Stimulated activated naive CD8-positive, alpha-beta T cell treated with anti-CD3 and anti-CD28 coated beads, Interleukin-15, Interleukin-2, amounts not matched to agents 100 ng/mL and 50 ng/mL, for 24 hours (primary cell): ENCODE measurements around the gene OR56A3.
"Not testable (repeated sequence)": the region's sequence is repeated elsewhere in the genome, so short reads cannot be mapped to it uniquely, and the experiment has no call there.

Experiments
- H3K27ac Mint-ChIP-seq: one replicate; pipeline ENCODE4 v1.8.0; 2021; ENCODE audit warnings: mild to moderate bottlenecking, mixed read lengths
- H3K27me3 Mint-ChIP-seq: one replicate; pipeline ENCODE4 v1.8.0; 2021; ENCODE audit warnings: mixed read lengths
- H3K36me3 Mint-ChIP-seq: one replicate; pipeline ENCODE4 v1.8.0; 2021; ENCODE audit warnings: low read depth, mixed read lengths
- H3K4me1 Mint-ChIP-seq: one replicate; pipeline ENCODE4 v1.8.0; 2021; ENCODE audit warnings: low read depth, mixed read lengths
- H3K4me3 Mint-ChIP-seq: one replicate; pipeline ENCODE4 v1.8.0; 2021; ENCODE audit warnings: mild to moderate bottlenecking, mixed read lengths
- H3K9me3 Mint-ChIP-seq: one replicate; pipeline ENCODE4 v1.8.0; 2021; ENCODE audit warnings: mixed read lengths

The OR56A3 gene

GRCh38 chr11:5937868-5938602 lies 4.0 kb upstream of the OR56A3 start:
- Mint-ChIP-seq H3K9me3 (peaks cover 3% of the 10 kb centered on the region), H3K36me3 (no peaks in the 10 kb centered on the region), H3K4me1 (no peaks in the 10 kb centered on the region), H3K27me3 (no peaks in the 10 kb centered on the region), H3K4me3 (no peak overlapping the region), H3K27ac (no peak overlapping the region)

DNA sequence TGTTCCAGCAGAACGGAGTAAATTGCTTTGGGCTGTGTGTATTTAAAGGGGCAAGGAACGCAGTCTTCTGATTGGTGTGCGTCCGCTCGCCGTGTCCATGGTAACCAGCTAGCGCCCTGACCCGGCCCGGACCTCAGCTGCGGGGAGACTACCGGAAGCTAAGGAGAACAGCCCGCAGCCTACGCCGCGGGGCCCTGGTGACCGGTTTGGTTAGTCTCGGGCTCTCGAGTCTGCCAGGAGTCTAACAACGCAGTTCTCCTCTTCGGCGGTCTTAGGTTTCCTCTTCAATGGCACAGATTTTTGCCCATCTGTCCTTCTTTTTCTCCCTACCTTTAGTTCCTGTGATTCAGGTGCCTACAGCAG lies 3.5 kb upstream of the OR56A3 start:
- Mint-ChIP-seq H3K4me3 (no peak overlapping the region), H3K36me3 (no peaks in the 10 kb centered on the region), H3K27me3 (no peaks in the 10 kb centered on the region), H3K9me3 (peaks cover 3% of the 10 kb centered on the region), H3K4me1 (no peaks in the 10 kb centered on the region), H3K27ac (no peak overlapping the region)

DNA sequence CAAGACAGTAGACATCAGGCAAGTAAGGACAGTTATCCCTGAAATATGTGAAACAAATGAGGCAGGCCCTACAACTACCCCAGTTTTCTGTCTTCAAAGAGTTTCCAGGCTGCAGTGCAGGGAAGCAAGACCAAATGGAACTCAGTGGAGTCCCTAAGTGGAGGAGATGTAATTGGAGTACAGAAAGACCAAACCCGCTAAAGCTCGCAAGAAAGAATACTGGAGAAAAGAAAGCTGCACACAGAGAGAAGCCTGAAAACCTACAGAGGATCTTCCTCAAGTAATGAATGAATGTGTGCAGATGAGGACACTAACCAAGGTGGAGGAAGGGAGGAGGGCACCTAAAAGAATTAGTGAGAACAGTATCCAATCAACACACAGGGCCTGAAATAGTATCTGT lies 1.3 kb upstream of the OR56A3 start:
- Mint-ChIP-seq H3K4me3 (no peak overlapping the region), H3K36me3 (no peaks in the 10 kb centered on the region), H3K9me3 (peaks cover 3% of the 10 kb centered on the region), H3K4me1 (no peaks in the 10 kb centered on the region), H3K27me3 (peaks cover 6% of the 10 kb centered on the region), H3K27ac (no peak overlapping the region)

DNA sequence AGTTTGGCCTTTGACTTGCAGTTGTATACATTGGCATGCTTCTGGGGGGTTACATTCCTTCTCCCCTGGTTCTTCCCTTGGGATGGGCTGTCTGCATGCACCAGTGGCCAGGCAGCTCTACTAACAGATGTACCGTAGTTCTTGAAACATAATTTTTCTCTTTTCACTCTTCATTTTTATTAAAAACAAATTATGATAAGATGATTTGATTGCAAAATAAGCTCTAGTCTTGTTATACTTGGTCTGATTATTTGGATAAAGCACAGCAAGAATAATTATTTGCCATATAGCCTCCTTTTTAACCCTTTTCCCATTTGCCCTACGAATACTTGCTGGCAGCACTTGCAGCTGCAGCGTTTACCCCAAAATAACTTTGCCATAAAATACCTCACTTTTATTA lies 13.5 kb downstream of the OR56A3 start:
- Mint-ChIP-seq H3K27me3 (peaks cover 3% of the 10 kb centered on the region), H3K4me1 (no peaks in the 10 kb centered on the region), H3K4me3 (no peak overlapping the region), H3K9me3 (peaks cover 6% of the 10 kb centered on the region), H3K36me3 (no peaks in the 10 kb centered on the region), H3K27ac (no peak overlapping the region)

DNA sequence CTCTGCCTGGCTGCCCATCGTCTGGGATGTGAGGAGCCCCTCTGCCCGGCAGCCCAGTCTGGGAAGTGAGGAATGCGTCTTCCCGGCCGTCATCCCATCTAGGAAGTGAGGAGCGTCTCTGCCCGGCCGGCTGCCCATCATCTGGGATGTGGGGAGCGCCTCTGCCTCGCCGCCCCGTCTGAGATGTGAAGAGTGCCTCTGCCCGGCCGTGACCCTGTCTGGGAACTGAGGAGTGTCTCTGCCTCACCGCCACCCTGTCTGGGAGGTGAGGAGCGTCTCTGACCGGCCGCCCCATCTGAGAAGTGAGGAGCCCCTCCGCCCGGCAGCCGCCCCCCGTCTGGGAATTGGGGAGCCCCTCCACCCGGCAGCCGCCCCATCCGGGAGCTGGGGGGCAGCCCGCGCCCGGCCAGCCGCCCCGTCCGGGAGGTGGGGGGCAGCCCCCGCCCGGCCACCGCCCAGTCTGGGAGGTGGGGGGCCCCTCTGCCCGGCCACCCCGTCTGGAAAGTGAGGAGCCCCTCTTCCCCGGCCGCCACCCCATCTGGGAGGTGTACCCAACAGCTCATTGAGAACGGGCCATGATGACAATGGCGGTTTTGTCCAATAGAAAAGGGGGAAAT lies 18.8 kb downstream of the OR56A3 start:
- not testable (repeated sequence) for H3K4me1 Mint-ChIP-seq, H3K27me3 Mint-ChIP-seq, H3K36me3 Mint-ChIP-seq, H3K27ac Mint-ChIP-seq, H3K4me3 Mint-ChIP-seq
- peaks cover 22% of the 10 kb centered on the region for H3K9me3 Mint-ChIP-seq

DNA sequence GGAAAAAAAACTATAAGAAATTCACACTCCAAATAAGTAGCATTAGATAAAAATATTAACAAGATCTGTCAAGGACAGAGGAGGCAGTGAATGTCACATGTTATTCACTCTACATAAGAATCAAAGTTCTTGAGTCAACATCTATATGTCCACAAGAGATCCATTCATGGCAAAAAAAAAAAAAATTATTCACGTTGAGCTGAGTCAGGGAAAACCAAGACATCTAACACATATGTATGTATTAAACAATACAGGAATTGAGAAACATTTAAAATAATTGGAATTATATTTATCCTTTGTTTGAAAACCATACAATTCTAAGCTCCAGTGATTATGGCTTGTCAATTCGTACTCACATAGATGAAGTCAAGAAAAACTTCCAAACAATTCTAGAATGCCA lies 24.9 kb downstream of the OR56A3 start:
- peaks cover 26% of the 10 kb centered on the region for H3K27me3 Mint-ChIP-seq
- H3K9me3 Mint-ChIP-seq, result peaks cover 15% of the 10 kb centered on the region
- H3K4me1 Mint-ChIP-seq, result no peaks in the 10 kb centered on the region
- no peak overlapping the region for H3K4me3 Mint-ChIP-seq
- H3K36me3 Mint-ChIP-seq, result no peaks in the 10 kb centered on the region
- H3K27ac Mint-ChIP-seq, result no peak overlapping the region

DNA sequence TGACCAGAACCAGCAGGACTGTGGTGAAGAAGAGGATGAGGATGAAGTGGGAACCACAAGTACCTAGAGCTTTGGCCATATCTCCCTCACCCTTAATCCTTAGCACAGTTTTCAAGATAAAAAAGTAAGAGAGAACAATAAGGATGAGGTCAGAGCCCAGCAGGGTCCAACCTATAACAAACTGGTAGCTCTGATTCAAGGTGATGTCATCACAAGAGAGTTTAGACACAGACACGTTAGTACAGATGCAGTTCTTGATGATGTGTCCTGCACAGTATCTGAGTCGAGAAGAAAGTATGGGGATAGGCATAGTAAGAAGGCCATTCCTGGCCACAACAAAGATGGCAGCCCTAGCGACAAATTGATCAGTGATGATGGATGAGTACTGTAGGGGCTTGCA lies 25.7 kb downstream of the OR56A3 start:
- H3K36me3 Mint-ChIP-seq, result no peaks in the 10 kb centered on the region
- peaks cover 26% of the 10 kb centered on the region for H3K27me3 Mint-ChIP-seq
- no peak overlapping the region for H3K4me3 Mint-ChIP-seq
- H3K9me3 Mint-ChIP-seq, result peaks cover 15% of the 10 kb centered on the region
- H3K4me1 Mint-ChIP-seq, result no peaks in the 10 kb centered on the region
- H3K27ac Mint-ChIP-seq, result no peak overlapping the region

DNA sequence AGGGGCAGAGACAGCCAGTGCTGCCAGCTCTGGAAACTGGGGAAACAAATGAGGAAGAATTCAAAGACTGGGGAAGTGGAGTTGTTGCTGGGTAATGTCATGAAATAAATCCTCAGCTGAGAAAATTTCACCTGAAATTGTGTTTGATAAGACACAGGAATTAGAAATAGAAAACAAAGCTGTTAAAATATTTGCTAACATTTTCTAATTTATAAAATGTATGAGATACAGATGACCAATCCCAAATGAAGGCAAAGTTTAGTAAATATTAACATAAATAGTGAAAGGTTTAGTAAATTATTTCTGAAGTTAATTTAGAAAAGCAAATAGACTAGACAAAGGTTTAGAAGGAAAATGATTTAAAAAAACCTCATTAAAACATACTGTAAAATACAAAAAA lies 26.3 kb downstream of the OR56A3 start, which contains the start of gene OR56A5:
TSS of gene OR56A5 (minus strand) at position 101 of the 400 bp plus-strand sequence. CDS start at position 101, 0 bp downstream.
- no peaks in the 10 kb centered on the region for H3K4me1 Mint-ChIP-seq
- peaks cover 10% of the 10 kb centered on the region for H3K9me3 Mint-ChIP-seq
- H3K27ac Mint-ChIP-seq, result no peak within 1 kb of the TSS
- H3K27me3 Mint-ChIP-seq, result peaks cover 26% of the 10 kb centered on the region
- no peak within 1 kb of the TSS for H3K4me3 Mint-ChIP-seq
- H3K36me3 Mint-ChIP-seq, result no peaks in the 10 kb centered on the region

DNA sequence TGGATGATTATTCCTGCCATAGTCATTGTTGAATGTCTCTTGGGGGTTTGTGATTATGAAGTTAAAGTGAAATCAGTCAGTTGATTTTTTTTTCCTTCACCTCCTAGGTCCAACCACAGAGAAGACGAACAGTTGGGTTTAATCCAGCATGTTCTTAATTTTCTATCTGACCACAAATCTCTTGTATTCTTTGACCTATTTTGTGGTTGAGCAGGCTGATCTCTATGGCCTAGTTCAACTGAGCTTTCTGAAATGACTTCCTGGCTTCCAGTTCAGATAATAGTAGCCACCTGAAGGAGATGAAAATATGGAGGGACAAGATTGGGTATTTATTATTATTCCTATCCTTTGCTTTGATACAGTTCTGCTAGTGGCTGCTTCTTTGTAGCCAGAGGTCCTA lies 31.5 kb downstream of the OR56A3 start:
- Mint-ChIP-seq H3K27me3 (peaks cover 9% of the 10 kb centered on the region), H3K27ac (no peak overlapping the region), H3K4me1 (no peaks in the 10 kb centered on the region), H3K4me3 (no peak overlapping the region), H3K9me3 (no peaks in the 10 kb centered on the region), H3K36me3 (no peaks in the 10 kb centered on the region)

DNA sequence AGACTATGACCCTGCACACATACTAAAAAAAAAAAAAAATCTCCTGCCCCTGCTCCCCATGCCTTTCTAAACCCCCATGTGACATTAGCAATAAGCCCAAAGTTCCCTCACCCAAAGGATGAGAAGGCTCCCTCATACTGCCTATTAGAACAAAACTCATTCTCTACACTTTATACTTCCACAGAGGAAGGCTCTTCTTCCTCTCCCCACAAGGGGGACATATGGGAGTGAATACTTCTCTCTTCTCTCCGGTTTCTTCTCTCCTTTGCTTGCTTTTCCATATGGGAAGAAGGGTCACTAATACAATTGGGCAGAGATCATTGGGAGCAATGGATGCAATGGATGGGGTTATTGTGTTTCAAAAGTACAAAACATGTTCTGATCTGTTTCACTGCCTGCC lies 41.4 kb downstream of the OR56A3 start:
- peaks cover 35% of the 10 kb centered on the region for H3K27me3 Mint-ChIP-seq
- no peaks in the 10 kb centered on the region for H3K4me1 Mint-ChIP-seq
- peaks cover 15% of the 10 kb centered on the region for H3K9me3 Mint-ChIP-seq
- no peaks in the 10 kb centered on the region for H3K36me3 Mint-ChIP-seq
- no peak overlapping the region for H3K27ac Mint-ChIP-seq
- no peak overlapping the region for H3K4me3 Mint-ChIP-seq

DNA sequence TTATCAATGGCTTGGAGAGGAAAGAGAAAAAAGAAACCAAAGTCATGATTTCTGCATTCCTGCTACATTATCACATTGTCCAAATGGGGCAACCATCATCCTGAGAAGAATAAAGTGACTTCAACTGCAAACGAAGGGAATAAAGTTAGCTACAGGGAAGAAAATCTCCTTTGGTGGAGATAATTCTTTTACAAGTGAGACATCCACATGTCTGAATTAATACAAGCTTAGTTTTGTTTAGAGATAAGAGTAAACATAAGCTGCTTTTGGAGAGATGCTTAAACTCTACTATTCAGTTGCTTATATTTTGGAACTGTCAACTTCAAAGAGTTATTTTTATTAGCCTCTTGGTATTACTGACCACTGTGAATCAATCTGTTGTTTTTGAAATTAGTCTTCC lies 44.8 kb downstream of the OR56A3 start, which contains the start of gene OR52L1:
TSS of gene OR52L1 (minus strand) at position 101 of the 400 bp plus-strand sequence. CDS start at position 46, 55 bp downstream.
- H3K27ac Mint-ChIP-seq, result no peak within 1 kb of the TSS
- no peaks in the 10 kb centered on the region for H3K9me3 Mint-ChIP-seq
- H3K4me1 Mint-ChIP-seq, result no peaks in the 10 kb centered on the region
- H3K36me3 Mint-ChIP-seq, result no peaks in the 10 kb centered on the region
- peaks cover 38% of the 10 kb centered on the region for H3K27me3 Mint-ChIP-seq
- H3K4me3 Mint-ChIP-seq, result no peak within 1 kb of the TSS

- H3K27ac Mint-ChIP-seq, result no peak overlapping the region
- H3K4me1 Mint-ChIP-seq, result no peaks in the 10 kb centered on the region
- no peaks in the 10 kb centered on the region for H3K9me3 Mint-ChIP-seq
- H3K27me3 Mint-ChIP-seq, result peaks cover 23% of the 10 kb centered on the region
- H3K36me3 Mint-ChIP-seq, result no peaks in the 10 kb centered on the region
- H3K4me3 Mint-ChIP-seq, result no peak overlapping the region
These were observed 47.2 kb downstream of the OR56A3 start for GRCh38 chr11:5989203-5989602.

- H3K36me3 Mint-ChIP-seq, result no peaks in the 10 kb centered on the region
- H3K27ac Mint-ChIP-seq, result no peak overlapping the region
- no peak overlapping the region for H3K4me3 Mint-ChIP-seq
- H3K27me3 Mint-ChIP-seq, result peaks cover 15% of the 10 kb centered on the region
- H3K4me1 Mint-ChIP-seq, result no peaks in the 10 kb centered on the region
- H3K9me3 Mint-ChIP-seq, result no peaks in the 10 kb centered on the region
These were observed 50.1 kb downstream of the OR56A3 start for GRCh38 chr11:5992150-5992549.

GRCh38 chr11:5992604-5993251 lies 50.7 kb downstream of the OR56A3 start:
- Mint-ChIP-seq H3K36me3 (no peaks in the 10 kb centered on the region), H3K4me1 (no peaks in the 10 kb centered on the region), H3K27ac (no peak overlapping the region), H3K27me3 (peaks cover 11% of the 10 kb centered on the region), H3K9me3 (no peaks in the 10 kb centered on the region), H3K4me3 (no peak overlapping the region)

DNA sequence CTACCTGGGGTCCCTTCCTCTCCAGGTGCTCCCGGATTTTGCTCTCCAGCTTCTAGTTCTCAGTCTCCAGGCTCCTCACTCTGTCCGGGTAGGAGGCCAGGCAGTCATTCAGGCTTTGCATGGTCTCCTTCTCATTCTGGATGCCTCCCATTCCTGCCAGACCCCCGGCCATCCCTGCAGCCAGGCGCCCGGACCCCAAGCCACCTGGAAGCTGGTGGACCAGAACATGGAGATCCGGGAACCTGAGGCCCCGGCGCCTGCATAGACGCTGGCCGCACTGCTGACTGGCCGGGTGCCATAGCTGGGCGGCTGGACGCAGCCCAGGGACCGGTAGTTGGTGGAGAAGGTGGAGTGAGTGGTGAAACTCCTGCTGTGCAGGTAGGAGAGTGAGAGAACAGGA lies 52.7 kb downstream of the OR56A3 start:
- Mint-ChIP-seq H3K27me3 (peaks cover 6% of the 10 kb centered on the region), H3K9me3 (no peaks in the 10 kb centered on the region), H3K4me3 (no peak overlapping the region), H3K4me1 (no peaks in the 10 kb centered on the region), H3K36me3 (no peaks in the 10 kb centered on the region), H3K27ac (no peak overlapping the region)
